Gastroesophageal sphincter (tissue), 4 donors: ENCODE results near the gene TDRD9. TPM values are rescaled to one million over a fixed set of nuclear protein-coding genes. Genes with fewer than 3 reads are reported as not detected.
A peak's percentile ranks its signal among the peaks of the same experiment; 100 is the strongest.

Experiments
- ATAC-seq: fragments of 150-250 bp; one replicate; pipeline ENCODE4 v1.9.1; 2016; ENCODE audit warnings: mild to moderate bottlenecking, moderate library complexity
- H3K27ac ChIP-seq, 4 donors: fragments of 200-600 bp; sonication (generic) in 3 of 4; 1 replicate in 3 of 4; 2 replicates in 1 of 4; pipeline ENCODE4 v1.5.1; 2016 to 2019
- H3K27me3 ChIP-seq: fragments of 200-600 bp; sonication (generic); one replicate; pipeline ENCODE4 v1.5.1; 2019
- H3K36me3 ChIP-seq, 2 donors: fragments of 200-600 bp; sonication (generic); one replicate each; pipeline ENCODE4 v1.5.1; 2019; ENCODE audit warnings: control low read depth in 1 of 2
- H3K4me1 ChIP-seq, 3 donors: fragments of 200-600 bp; sonication (generic); 1 replicate in 2 of 3; 2 replicates in 1 of 3; pipeline ENCODE4 v1.5.1; 2016 to 2019; ENCODE audit warnings: control low read depth in 2 of 3
- H3K4me3 ChIP-seq, 2 donors: fragments of 200-600 bp; sonication (generic); one replicate each; pipeline ENCODE4 v1.5.1; 2019; ENCODE audit warnings: mild to moderate bottlenecking in 1 of 2, moderate library complexity in 1 of 2
- H3K9me3 ChIP-seq, 3 donors: fragments of 200-600 bp; sonication (generic); one replicate each; pipeline ENCODE4 v1.5.1; 2017 to 2019; ENCODE audit warnings: control low read depth in 2 of 3
- CTCF ChIP-seq, 4 experiments: fragments of 200-600 bp in 2 of 4; fragments of 450-650 bp in 2 of 4; sonication (generic) in 1 of 4; IDR thresholded peaks; one replicate each; pipeline ENCODE4 v1.5.1; 2017 to 2019; ENCODE audit warnings: antibody characterized with exemption in 4 of 4, mild to moderate bottlenecking in 2 of 4, moderate library complexity in 2 of 4
- EP300 ChIP-seq: sonication (generic); formaldehyde crosslinking; IDR thresholded peaks from one replicate; pipeline ENCODE4 v1.6.1; 2017; ENCODE audit warnings: antibody characterized with exemption, mild to moderate bottlenecking
- POLR2A ChIP-seq, 2 donors: fragments of 450-650 bp; IDR thresholded peaks; one replicate each; pipeline ENCODE4 v1.6.1; 2017; ENCODE audit warnings: antibody characterized with exemption in 2 of 2, mild to moderate bottlenecking in 2 of 2, moderate library complexity in 1 of 2
- POLR2AphosphoS5 ChIP-seq: sonication (generic); formaldehyde crosslinking; IDR thresholded peaks from one replicate; pipeline ENCODE4 v1.6.1; 2017; ENCODE audit warnings: antibody characterized with exemption
- WGBS, 2 donors: methylation state at CpG; one replicate each; pipeline ENCODE4 v1.1.5; 2018; ENCODE audit warnings: low coverage in 1 of 2; 5-methylcytosine and 5-hydroxymethylcytosine counted together
- total RNA-seq, 4 donors: library from RNA; depleted of rRNA; stranded (reverse); fragments of >200 nt; gene quantifications; one replicate each; pipeline ENCODE4 v1.1.0, GENCODE V29; 2016

TDRD9 gene
- total RNA-seq, 4 donors from 2014 or later: 1.6 to 5.4 (median 2.3) TPM

GRCh38 chr14:104075530-104076151, 147.4 kb downstream of the TDRD9 start:
- TF ChIP-seq EP300: no peak
- no peak for TF ChIP-seq POLR2A (IDR thresholded peaks at IDR 0.05)
- TF ChIP-seq CTCF (IDR thresholded peaks at IDR 0.05): no peak
- no peak for TF ChIP-seq POLR2AphosphoS5

GRCh38 chr14:104076743-104077142, 148.5 kb downstream of the TDRD9 start:
- whole genome bisulfite sequencing, 2 donors: 38 to 73% methylated on average over 2 to 5 of the region's 5 CpGs
- H3K36me3 ChIP-seq: no peaks in the 10 kb centered on the region
- no peak for ATAC-seq
- H3K9me3 ChIP-seq: peaks cover 0 to 14% (median 0%) of the 10 kb centered on the region in 3 donors
- H3K27ac ChIP-seq: no peak overlapping the region
- peaks cover 0 to 9% (median 0%) of the 10 kb centered on the region in 3 donors for H3K4me1 ChIP-seq
- H3K27me3 ChIP-seq: peaks cover 36% of the 10 kb centered on the region
- no peak for TF ChIP-seq CTCF (IDR thresholded peaks at IDR 0.05)
- no peak overlapping the region for H3K4me3 ChIP-seq

More at GRCh38 chr14:104075530-104076151, 147.4 kb downstream of the TDRD9 start:
- Histone ChIP-seq H3K4me3 (no peak overlapping the region), H3K27me3 (peaks cover 40% of the 10 kb centered on the region), H3K36me3 (no peaks in the 10 kb centered on the region), H3K9me3 (peaks cover 0 to 14% (median 0%) of the 10 kb centered on the region in 3 donors), H3K4me1 (peaks cover 0 to 9% (median 0%) of the 10 kb centered on the region in 3 donors), H3K27ac (no peak overlapping the region)
- 5 to 11% methylated on average over 4 to 6 of the region's 6 CpGs for WGBS, 2 donors
- no peak for ATAC-seq

GRCh38 chr14:104078031-104078455, 149.8 kb downstream of the TDRD9 start:
- Histone ChIP-seq H3K27ac (no peak overlapping the region), H3K9me3 (peaks cover 0 to 11% (median 0%) of the 10 kb centered on the region in 3 donors), H3K4me1 (peaks cover 0 to 9% (median 0%) of the 10 kb centered on the region in 3 donors), H3K27me3 (peaks cover 42% of the 10 kb centered on the region), H3K36me3 (no peaks in the 10 kb centered on the region), H3K4me3 (no peak overlapping the region)
- 0 to 5% methylated on average over 2 to 6 of the region's 7 CpGs for WGBS, 2 donors
- peak; percentile 89 for ATAC-seq
- TF ChIP-seq POLR2A (IDR thresholded peaks at IDR 0.05): no peak
- peak in 3 of 4 experiments; percentile 96 to 98 (median 97) for TF ChIP-seq CTCF (IDR thresholded peaks at IDR 0.05)

- TF ChIP-seq POLR2A (IDR thresholded peaks at IDR 0.05): no peak
- TF ChIP-seq CTCF (IDR thresholded peaks at IDR 0.05): no peak
- TF ChIP-seq POLR2AphosphoS5: no peak
- Histone ChIP-seq H3K9me3 (no peaks in the 10 kb centered on the region), H3K4me3 (no peak overlapping the region), H3K27ac (no peak overlapping the region), H3K27me3 (peaks cover 43% of the 10 kb centered on the region), H3K36me3 (no peaks in the 10 kb centered on the region), H3K4me1 (peaks cover 0 to 12% (median 0%) of the 10 kb centered on the region in 3 donors)
- WGBS, 2 donors: 85 to 88% methylated on average over 2 to 5 of the region's 23 CpGs
- ATAC-seq: no peak
Measured at GRCh38 chr14:104080376-104081260, 152.4 kb downstream of the TDRD9 start.
